HG03108 (cell line): ENCODE results near the gene NSMCE4A.
"Not testable (repeated sequence)": the region's sequence is repeated elsewhere in the genome, so short reads cannot be mapped to it uniquely, and the experiment has no call there.

Experiments used
- ATAC-seq: cut with Tn5 transposase; IDR thresholded peaks from one replicate; pipeline ENCODE4 v1.9.1; 2021; ENCODE audit warnings: moderate library complexity; ENCODE audit not compliant: unreplicated experiment

NSMCE4A gene, protein sequence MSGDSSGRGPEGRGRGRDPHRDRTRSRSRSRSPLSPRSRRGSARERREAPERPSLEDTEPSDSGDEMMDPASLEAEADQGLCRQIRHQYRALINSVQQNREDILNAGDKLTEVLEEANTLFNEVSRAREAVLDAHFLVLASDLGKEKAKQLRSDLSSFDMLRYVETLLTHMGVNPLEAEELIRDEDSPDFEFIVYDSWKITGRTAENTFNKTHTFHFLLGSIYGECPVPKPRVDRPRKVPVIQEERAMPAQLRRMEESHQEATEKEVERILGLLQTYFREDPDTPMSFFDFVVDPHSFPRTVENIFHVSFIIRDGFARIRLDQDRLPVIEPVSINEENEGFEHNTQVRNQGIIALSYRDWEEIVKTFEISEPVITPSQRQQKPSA

DNA sequence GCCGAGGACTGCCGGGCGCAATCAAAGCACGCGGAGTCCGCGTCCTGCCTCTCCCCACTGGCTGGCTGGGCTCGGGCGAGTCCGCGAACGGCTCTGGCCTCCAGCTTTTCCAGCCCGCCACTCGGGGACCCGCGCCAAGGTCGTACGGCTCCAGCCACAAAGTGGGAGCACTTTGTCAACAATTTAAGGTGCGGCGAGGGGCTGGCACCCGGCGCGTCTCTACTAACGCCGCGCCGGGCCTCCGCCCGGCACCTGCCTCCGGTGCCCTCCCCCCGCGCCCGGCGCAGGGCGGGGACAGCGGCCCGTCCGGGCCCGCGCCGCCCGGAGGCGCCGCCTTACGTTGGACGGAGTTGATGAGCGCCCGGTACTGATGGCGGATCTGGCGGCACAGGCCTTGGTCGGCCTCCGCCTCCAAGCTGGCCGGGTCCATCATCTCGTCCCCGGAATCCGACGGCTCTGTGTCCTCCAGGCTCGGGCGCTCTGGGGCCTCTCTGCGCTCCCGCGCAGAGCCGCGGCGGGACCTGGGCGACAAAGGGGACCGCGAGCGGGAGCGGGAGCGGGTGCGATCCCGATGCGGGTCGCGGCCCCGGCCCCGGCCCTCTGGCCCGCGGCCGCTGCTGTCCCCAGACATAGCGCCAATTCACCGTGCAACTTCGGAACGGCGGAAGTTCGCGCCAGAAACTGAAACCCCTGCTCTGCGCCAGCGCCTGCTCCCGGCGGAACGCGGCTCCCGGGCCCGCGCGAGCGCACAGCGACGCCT is at the start of gene NSMCE4A:
TSS of gene NSMCE4A (minus strand) at position 683 of the 760 bp plus-strand sequence. CDS start at position 631, 52 bp downstream.
- peak; percentile 92 for ATAC-seq

DNA sequence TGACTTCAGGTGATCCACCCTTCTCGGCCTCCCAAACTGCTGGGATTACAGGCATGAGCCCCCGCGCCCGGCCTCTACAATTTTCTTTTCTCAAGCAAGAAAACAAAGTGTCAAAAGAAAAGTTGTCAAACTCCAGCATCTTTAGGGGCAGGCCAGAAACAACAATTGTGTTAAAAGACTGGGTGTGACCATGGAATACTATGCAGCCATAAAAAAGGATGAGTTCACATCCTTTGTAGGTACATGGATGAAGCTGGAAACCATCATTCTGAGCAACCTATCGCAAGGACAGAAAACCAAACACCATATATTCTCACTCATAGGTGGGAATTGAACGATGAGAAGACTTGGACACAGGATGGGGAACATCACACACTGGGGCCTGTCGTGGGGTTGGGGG is 48.2 kb upstream of the NSMCE4A start:
- ATAC-seq: not testable (repeated sequence)

DNA sequence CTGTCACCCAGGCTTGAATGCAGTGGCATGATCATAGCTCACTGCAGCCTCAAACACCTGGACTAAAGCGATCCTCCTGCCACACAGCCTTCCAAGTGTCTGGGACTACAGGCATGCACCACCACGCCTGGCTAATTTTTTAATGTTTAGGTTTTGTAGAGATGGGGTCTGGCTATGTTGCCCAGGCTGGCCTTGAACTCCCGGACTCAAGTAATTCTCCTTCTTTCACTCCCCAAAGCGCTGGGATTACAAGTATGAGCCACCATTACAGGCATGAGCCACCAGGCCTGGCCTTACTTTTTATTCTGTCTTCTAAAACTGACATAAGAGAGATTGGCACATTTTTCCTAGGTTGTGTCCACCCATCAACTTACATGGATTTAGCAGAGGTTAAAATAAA is 47.3 kb upstream of the NSMCE4A start:
- no peak for ATAC-seq

DNA sequence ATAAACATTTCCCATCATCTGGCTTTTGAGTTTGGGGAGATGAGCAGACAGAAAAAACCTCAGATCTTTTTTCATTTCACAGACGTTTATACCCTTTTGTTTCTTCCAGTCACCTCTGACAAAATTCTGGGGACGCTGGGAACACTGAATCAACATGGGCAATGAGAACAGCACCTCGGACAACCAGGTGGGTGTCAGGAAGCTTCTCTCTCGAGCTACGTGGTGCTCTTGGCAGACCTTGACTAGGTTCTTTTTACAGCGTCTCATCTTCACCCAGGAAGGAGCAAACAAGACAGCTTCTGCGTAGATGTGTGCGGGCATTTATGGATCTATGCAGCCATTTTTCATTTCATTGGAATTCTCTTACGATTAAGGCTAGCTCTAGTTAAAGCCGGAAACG is 46.8 kb upstream of the NSMCE4A start:
- ATAC-seq: no peak

DNA sequence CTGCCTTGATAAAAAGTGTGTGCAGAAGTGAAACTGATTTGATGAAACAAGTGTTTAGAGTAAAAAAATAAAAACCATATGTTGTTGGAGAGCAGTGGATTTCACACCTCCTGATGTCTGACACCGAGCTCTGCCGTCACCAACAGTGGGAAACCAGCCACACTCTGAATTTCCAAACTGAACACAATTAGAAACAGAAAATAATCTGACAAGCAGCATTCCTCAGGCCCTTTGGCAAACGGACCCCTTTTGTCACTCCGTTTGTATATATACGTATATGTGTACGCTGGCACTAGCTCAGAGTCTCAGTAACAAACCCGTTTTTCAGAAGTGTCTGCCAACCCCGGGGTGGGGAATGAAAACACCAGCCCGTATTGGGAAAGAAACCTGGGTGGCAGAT is 46.4 kb upstream of the NSMCE4A start:
- ATAC-seq: no peak

DNA sequence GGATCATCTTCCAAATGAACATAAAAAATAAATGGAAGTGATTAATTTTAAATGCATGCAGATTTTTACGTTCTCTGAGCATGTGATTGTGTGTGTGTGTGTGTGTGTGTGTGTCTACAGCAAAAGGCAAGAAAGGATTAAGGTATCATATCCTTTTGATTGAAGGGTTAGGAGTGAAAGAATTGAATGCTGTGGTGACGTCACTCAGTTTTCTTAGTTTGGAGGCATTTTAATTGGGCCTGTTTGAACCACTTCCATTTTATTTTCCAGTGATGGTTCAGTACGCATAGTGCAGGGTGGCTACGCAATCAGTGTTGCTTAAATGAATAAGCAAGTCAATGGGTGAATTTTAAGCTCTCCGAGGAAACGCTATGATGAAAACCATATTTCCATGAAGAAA is 45.2 kb upstream of the NSMCE4A start:
- ATAC-seq: no peak

DNA sequence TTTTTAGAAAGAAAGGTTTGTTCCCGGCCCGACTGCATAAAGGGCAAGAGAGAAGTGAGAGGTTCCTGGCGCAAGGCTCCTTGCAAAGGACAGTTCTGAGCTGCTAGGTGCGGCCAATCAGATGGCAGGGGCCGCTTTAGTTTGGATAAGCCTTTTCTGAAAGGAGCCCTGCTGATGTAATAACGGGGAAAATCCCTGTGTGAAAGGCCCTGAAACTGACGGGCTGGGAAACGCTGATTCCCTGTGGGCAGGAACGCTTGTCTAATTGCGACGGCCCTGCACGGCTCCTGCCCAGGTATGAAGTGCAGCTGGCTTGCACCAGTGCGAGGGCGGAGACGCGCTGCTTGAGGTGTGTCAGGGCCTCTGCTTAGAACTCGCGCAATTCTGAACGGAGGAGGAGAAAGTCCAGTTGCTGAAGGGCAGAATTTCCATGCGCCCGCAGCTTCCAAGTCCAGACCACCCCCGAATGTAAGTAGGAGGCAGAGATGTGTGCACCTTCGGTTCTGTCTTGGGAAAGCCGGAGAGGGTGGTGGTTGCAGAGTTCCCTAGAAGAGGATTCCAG is 44.5 kb upstream of the NSMCE4A start:
- no peak for ATAC-seq

DNA sequence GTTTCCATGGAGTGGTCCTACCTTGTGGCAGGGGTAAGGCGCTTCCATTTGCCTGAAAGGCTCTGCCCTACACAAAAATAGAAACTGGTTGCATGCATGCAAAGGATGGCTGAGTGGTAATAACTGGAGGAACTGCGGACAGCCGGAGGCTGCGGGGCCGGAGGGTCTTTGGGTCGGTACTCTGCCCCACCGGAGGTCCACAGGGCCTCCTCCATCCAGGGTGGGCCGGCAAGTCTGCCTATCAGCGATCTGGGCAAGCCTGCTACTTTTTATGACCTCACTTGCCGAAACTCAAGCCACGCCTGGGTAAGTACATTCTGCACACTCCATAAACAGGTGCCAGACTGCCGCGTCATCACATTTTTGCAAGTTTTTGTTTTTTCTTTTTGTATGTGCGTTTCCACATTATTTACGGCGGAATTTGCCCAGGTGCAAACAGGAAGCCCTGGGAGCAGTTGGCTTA is 44.0 kb upstream of the NSMCE4A start:
- ATAC-seq: no peak

DNA sequence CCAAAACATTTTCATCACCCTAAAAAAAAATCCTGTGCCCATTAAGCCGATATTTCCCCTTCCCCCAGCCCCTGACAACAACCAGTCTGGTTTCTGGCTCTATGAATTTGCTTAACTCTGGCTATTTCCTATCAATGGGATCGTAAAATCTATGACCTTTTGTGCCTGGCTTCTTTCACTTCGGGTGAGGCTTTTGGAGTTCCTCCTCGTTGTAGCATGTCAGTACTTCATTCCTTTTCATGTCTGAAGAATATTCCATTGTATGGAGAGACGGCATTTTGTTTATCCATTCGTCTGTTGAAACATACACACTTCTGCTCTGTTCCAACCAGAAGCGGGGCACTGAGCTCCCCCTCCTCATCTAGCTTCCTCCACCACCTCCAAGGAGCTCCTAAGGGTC is 43.5 kb upstream of the NSMCE4A start:
- no peak for ATAC-seq

DNA sequence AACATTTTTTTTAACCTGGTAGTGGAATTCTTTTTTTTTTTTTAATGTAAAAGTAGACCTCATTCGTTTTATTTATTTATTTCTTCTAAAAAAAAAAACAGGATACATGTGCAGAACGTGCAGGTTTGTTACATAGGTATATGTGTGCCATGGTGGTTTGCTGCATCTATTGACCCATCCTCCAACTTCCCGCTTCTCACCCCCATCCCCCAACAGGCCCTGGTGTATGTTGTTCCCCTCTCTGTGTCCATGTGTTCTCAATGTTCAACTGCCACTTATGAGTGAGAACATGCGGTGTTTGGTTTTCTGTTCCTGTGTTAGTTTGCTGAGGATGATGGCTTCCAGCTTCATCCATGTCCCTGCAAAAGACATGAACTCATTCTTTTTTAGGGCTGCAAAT is 42.9 kb upstream of the NSMCE4A start:
- not testable (repeated sequence) for ATAC-seq

DNA sequence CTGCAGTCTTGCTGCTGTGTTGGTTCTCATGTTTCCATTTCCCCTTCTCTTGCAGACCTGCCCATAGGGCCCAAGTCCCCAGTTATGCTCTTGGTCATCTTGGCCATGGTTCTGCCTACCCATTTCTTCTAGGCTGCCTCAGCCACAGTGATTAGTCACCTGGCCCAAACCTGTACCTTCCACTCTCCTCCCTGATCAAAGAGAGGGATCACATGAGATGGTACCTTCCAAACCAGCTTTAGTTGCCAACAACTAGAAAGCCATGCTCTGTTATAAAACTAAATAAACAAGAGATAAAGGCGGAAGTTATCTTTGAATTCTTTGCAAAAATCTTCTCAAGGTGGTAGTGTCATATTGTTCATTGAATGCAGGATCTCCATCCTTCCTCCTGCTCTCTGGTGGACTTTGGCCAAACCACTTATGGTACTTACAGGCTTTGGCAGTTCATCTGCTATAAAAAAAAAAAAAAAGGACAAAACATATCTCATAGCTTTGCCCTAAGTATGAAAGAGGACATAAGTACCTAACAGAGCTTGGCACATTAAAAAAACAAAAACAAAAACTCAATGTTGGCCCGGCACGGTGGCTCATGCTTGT is 39.7 kb upstream of the NSMCE4A start:
- no peak for ATAC-seq

DNA sequence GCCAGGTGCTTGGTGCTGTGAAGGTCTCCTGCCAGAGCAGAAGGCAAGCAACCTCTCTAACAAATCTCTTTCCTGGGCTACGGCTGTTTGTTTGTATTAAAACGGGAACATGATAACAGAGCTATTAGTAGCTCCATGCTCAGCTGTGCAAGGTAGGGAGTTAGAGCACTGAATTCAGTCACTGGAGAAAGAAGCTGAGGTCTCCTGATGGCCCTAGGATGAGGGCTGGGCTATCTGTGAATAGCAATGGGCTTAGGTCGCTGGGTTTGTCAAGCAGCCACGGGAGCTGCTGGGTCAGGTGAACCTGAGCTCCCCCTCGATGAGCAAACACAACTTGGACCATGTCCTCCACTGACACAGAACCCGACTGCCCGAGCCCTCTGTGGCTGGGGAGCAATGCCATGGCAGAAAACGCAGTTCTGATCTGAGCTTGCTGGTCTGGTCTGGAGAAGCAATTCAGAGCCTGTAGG is 38.3 kb upstream of the NSMCE4A start:
- ATAC-seq: no peak

DNA sequence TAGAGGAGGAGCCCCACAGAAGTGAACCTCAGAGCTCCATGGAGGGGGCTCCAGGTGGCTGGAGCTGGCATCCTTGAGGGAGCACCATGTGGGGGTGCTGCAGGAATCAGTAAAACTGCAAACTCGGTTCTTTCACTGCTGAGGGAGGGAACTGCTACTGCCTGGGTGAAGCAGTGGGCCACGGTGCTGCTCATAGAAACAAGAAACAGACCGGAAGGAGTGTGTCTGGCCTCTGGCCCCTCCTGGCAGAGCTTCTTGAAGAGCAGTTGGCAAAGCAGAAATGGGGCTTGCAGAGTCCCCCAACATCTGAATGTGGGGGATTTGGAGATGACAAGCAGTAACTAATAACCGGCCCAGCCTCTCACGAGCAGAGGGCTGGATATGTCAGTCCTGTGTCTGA is 37.7 kb upstream of the NSMCE4A start:
- no peak for ATAC-seq

DNA sequence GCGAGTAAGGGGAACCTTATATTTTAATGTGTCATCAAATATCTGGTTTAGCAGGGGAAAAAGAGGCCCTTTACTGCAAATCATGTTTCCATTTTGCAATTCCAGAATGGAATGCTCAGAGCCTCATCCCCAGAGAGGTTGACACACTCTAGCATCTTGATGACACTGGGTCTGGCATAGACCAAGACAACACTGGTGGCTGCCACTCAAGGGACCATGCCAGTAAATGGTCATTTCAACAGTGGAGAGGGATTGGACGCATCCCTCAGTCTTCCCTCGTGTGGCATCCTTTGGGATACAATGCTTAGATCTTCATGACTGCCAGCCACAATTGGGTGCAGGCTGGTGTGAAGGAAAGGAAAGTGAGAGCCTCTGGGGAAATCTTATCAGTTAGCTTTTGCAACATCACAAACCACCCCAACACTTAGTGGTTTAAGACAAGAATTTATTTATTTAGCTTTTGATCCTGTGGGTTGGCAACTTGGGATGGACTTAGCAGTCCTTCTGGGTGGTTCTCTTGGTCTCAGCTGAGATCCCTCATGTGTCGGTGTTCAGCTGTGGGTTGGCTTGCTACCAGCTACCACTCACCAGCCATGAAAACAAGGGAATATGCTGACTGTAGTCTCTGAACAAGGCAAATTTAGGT is 35.5 kb upstream of the NSMCE4A start:
- ATAC-seq: no peak

DNA sequence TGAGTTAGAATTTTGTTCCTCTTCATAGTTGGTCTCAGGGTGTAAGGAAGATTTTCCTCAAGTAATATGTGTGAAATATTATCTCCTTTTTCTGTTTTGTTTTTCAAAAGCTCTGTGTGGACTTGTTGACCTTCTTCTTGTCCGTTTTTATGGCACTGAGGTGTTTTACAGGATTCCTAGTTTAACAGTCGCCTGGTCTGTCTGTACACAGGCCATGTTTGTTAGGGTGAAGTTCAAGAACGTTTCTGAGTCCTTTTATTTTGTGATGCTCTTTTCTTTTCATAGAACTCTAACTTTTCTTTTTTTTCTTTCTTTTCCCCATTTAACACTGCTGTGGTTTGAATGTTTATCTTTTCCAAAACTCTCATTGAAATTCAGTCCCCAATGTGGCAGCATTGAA is 32.4 kb upstream of the NSMCE4A start:
- ATAC-seq: no peak

DNA sequence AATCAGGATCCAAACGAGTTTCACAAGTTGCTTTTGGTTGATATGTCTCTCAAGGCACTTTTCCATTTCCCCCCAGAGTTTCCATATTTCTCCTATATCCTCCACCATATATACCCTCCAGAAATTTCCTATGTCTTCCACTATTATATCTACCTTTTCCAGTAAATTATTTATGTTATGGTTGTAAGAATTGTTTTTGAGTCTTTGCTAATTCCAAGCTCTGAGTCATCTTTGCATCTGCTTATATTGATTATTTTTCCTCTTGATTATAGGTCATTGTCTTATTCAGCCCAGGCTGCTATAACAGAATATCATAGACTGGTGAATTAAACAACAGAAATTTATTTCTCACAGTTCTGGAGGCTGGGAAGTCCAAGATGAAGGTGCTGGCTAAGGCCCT is 26.7 kb upstream of the NSMCE4A start:
- ATAC-seq: no peak

DNA sequence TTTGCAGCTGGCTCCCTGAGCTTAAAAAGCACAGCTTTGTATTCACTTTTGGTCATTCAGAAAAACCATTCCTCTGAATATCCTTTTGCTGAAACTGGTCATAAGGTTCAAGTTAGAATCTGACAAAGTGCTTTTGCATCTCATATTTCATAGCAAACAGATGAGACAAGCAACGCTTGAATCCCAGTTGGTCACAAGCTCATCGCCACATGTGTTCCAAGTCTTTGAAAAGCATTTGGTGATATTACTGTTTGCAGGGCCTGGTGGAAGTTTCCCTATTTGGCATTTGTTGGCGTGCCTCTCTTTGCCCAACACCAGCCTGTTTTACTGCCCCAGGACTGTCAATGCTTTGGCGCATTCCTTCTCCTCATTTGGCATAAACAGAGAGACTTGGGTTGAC is 24.3 kb upstream of the NSMCE4A start:
- ATAC-seq: no peak

DNA sequence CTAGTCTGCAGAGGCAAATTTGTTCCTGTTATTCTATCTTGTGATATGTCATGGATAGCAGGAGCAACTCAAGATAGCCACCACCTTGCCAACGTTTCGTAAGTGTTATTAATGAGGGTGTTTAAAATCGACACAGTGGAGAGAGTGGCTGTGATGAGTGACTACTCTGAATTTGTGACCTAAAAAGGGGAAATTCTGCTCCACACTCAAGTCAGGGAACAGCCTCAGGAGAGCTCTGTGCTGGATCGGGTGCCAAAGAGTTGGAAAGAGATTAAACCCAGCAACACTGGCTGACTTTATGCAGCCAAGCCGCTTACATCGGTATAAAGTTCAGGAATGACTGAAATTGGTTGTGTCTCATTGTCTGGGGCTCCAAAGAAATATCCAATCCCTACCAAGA is 23.4 kb upstream of the NSMCE4A start:
- ATAC-seq: no peak

DNA sequence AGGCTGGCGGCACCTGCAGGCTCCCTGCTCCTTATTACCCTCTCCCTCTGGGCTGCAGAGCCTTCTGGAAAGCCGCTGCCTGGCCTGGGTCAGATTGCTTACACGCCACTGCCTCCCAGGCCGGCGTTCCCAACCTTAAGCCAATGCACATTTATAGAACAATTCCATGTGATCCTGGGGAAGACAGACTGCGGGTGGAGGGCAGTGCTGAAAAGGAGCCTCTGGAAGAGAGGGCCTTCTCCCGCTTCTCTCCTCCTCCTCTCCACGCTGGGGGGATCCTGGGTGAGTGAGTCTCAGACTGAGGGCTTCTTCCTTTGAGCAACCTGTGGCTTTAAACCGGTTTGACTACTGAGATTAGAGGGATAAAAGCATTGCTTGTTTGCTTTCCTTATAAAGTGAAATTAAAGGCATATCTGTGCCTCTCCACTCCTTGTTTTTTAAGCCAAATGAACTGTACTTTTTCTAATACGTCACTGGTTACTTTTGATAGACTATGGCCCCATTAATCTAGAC is 19.5 kb upstream of the NSMCE4A start:
- ATAC-seq: no peak

DNA sequence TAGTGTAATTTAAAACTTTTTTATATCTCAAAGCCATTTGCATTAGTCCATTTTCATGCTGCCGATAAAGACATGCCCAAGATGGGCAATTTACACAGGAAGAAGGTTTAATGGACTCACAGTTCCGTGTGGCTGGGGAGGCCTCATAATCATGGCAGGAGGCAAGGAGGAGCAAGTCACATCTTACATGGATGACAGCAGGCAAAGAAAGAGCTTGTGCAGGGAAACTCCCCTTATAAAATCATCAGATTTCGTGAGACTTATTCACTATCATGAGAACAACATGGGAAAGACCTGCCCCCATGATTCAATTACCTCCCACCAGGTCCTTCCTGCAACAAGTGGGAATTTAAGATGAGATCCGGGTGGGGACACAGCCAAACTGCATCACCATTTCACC is 16.7 kb upstream of the NSMCE4A start:
- ATAC-seq: not testable (repeated sequence)
